ENCODE results near the gene RPN1.
"Not testable (repeated sequence)": the region's sequence is repeated elsewhere in the genome, so short reads cannot be mapped to it uniquely, and the experiment has no call there.

The RPN1 gene

GRCh38 chr3:128607710-128608048, 42.9 kb downstream of the RPN1 start:
- DNase-seq, result no peak

GRCh38 chr3:128606094-128606493, 44.5 kb downstream of the RPN1 start:
- DNase-seq, result no peak

- no peak for DNase-seq
Observed at GRCh38 chr3:128605091-128606046, 45.2 kb downstream of the RPN1 start.

- DNase-seq, result no peak
Observed at GRCh38 chr3:128603811-128604775, 46.5 kb downstream of the RPN1 start.

GRCh38 chr3:128603313-128603712, 47.3 kb downstream of the RPN1 start:
- no peak for DNase-seq

- DNase-seq, result no peak
Observed at GRCh38 chr3:128598884-128599664, 51.5 kb downstream of the RPN1 start.

GRCh38 chr3:128597900-128598299, 52.7 kb downstream of the RPN1 start:
- no peak for DNase-seq

GRCh38 chr3:128592864-128593263, 57.8 kb downstream of the RPN1 start:
- DNase-seq, result no peak

GRCh38 chr3:128591738-128592426, 58.7 kb downstream of the RPN1 start:
- DNase-seq, result no peak

GRCh38 chr3:128590948-128591347, 59.7 kb downstream of the RPN1 start:
- DNase-seq, result no peak

- not testable (repeated sequence) for DNase-seq
Observed at GRCh38 chr3:128589985-128590384, 60.6 kb downstream of the RPN1 start.

- DNase-seq, result no peak
Observed at GRCh38 chr3:128588147-128588546, 62.5 kb downstream of the RPN1 start.

GRCh38 chr3:128587391-128587790, 63.2 kb downstream of the RPN1 start:
- DNase-seq, result no peak

- DNase-seq, result not testable (repeated sequence)
Observed at GRCh38 chr3:128586932-128587331, 63.7 kb downstream of the RPN1 start.

- not testable (repeated sequence) for DNase-seq
Observed at GRCh38 chr3:128586391-128586790, 64.2 kb downstream of the RPN1 start.

- DNase-seq, result no peak
Observed at GRCh38 chr3:128585974-128586373, 64.6 kb downstream of the RPN1 start.

- no peak for DNase-seq
Observed at GRCh38 chr3:128585189-128585588, 65.4 kb downstream of the RPN1 start.

- DNase-seq, result no peak
Observed at GRCh38 chr3:128584412-128585020, 66.1 kb downstream of the RPN1 start.

GRCh38 chr3:128581566-128581965, 69.1 kb downstream of the RPN1 start:
- no peak for DNase-seq

- no peak for DNase-seq
Observed at GRCh38 chr3:128579927-128580326, 70.7 kb downstream of the RPN1 start.

GRCh38 chr3:128578346-128578745, 72.3 kb downstream of the RPN1 start:
- DNase-seq, result no peak

GRCh38 chr3:128577711-128578110, 72.9 kb downstream of the RPN1 start:
- no peak for DNase-seq

Measured in stimulated activated naive CD4-positive, alpha-beta T cell treated with Interleukin-2 at 50 U/mL for 16 hours (primary cell).